ENCODE data around the gene BCL7A.
"Not testable (repeated sequence)": the region's sequence is repeated elsewhere in the genome, so short reads cannot be mapped to it uniquely, and the experiment has no call there.

The BCL7A gene

DNA sequence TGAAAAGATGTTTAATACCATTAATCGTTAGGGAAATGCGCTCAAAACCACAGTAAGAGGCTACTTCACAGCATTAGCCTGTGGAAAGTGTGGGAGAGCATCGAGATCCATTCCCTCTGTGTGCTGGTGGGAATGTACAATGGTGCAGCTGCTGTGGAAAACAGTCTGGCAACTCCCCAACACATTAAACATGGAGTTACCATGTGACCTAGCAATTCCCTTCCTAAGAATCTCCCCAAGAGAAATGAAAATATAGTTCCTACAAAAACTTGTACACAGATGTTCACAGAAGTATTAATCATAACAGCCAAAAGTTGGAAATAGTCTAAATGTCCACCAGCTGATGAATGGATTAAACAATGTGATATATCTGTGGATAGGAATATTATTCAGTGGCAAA, 80.6 kb downstream of the BCL7A start:
- H3K9ac ChIP-seq (ENCODE audit: low read depth, low read length), result no peak overlapping the region

DNA sequence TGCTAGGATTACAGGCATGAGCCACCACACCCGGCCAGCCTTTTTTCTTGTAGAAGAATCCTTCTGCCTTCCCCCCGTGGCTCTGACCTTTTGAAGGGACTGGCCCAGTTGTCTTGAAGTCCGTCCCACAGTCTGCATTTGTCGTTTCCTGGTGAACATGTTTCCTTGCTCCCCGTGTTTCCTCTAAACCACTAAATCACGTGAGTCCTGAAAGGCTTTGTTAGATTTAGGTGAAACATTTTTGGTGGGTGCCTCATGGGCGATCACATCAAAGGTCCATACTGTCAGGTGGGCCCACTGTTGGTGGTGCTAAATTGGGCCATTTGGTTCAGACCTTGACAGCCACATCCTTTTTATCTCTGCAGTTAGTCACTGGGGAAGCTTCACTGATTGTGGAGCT, 83.2 kb downstream of the BCL7A start:
- Histone ChIP-seq H3K9ac (ENCODE audit: low read depth, low read length) (no peak overlapping the region), H3K9me3 (ENCODE audit: control insufficient read depth, insufficient read depth, low read length) (no peaks in the 10 kb centered on the region), H3K4me3 (ENCODE audit: low read depth, low read length) (no peak overlapping the region), H3K36me3 (ENCODE audit: control insufficient read depth, insufficient read depth, low read length) (no peaks in the 10 kb centered on the region), H3K4me1 (ENCODE audit: control insufficient read depth, insufficient read depth, low read length) (no peaks in the 10 kb centered on the region), H3K27me3 (ENCODE audit: control insufficient read depth, insufficient read depth, low read length) (no peaks in the 10 kb centered on the region), H3K27ac (ENCODE audit: low read depth, low read length) (no peak overlapping the region)

More for the DNA sequence above, 80.6 kb downstream of the BCL7A start:
- Histone ChIP-seq H3K27me3 (ENCODE audit: control insufficient read depth, insufficient read depth, low read length) (no peaks in the 10 kb centered on the region), H3K27ac (ENCODE audit: low read depth, low read length) (no peak overlapping the region), H3K36me3 (ENCODE audit: control insufficient read depth, insufficient read depth, low read length) (no peaks in the 10 kb centered on the region), H3K9me3 (ENCODE audit: control insufficient read depth, insufficient read depth, low read length) (no peaks in the 10 kb centered on the region), H3K4me3 (ENCODE audit: low read depth, low read length) (no peak overlapping the region), H3K4me1 (ENCODE audit: control insufficient read depth, insufficient read depth, low read length) (0 out of 2 replicates have a peak, but pooled peaks cover 5% of the 10 kb centered on the region)

DNA sequence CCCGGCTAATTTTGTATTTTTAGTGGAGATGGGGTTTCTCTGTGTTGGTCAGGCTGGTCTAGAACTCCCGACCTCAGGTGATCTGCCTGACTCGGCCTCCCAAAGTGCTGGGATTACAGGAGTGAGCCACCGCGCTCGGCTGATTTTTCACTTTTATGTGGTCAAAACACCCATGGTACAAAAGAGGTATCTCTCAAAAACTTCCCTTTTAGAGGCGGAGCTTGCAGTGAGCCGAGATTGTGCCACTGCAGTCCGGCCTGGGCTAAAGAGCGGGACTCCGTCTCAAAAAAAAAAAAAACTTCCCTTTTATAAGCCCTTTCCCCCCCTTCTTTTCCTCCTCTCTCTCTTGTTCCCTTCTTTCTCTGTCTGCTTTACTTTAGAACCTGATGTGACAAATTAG, 83.8 kb downstream of the BCL7A start:
- not testable (repeated sequence) for H3K36me3 ChIP-seq (ENCODE audit: control insufficient read depth, insufficient read depth, low read length); H3K27ac ChIP-seq (ENCODE audit: low read depth, low read length); H3K27me3 ChIP-seq (ENCODE audit: control insufficient read depth, insufficient read depth, low read length); H3K4me3 ChIP-seq (ENCODE audit: low read depth, low read length); H3K4me1 ChIP-seq (ENCODE audit: control insufficient read depth, insufficient read depth, low read length); H3K9ac ChIP-seq (ENCODE audit: low read depth, low read length); H3K9me3 ChIP-seq (ENCODE audit: control insufficient read depth, insufficient read depth, low read length)

DNA sequence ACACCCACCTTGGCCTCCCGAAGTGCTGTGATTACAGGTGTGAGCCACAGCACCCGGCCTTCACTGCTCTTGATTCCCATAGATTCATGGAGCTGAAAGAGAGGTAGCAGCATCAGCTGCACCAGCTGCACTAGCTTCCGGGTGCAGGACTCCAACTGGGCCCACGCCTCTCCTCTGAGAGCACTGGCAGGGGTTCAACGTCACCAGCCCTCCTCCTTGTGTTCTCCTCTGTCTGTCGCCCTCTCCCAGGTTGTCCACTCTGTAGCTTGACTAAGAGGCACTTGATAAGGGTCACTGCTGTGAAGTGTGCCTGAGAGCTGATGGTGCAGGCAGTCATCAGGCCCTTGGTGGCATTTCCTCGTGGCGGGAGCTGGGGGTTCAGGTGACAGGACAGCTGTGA, 85.2 kb downstream of the BCL7A start:
- Histone ChIP-seq H3K4me3 (ENCODE audit: low read depth, low read length) (no peak overlapping the region), H3K9ac (ENCODE audit: low read depth, low read length) (no peak overlapping the region), H3K9me3 (ENCODE audit: control insufficient read depth, insufficient read depth, low read length) (no peaks in the 10 kb centered on the region), H3K36me3 (ENCODE audit: control insufficient read depth, insufficient read depth, low read length) (no peaks in the 10 kb centered on the region), H3K27ac (ENCODE audit: low read depth, low read length) (no peak overlapping the region), H3K27me3 (ENCODE audit: control insufficient read depth, insufficient read depth, low read length) (no peaks in the 10 kb centered on the region), H3K4me1 (ENCODE audit: control insufficient read depth, insufficient read depth, low read length) (no peaks in the 10 kb centered on the region)

DNA sequence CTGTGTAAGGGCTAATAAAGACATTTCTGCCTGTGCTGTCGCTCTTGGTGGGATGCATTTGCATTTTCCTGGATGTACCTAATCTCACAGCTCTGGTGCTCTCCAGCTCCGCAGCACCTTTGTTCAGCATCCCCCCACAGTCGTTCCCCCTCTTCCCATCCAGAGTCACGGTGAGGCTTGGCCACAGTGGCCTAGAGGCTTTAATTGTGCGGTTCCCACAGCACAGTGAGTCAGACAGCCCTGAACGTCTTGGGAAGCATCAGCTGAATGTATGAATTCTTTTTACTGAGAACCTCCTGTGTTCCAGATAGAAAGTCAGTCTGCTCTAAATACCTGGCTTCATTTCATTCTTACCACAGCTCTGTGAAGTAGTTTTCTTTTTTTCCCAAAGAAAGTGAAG, 85.6 kb downstream of the BCL7A start:
- Histone ChIP-seq H3K27ac (ENCODE audit: low read depth, low read length) (no peak overlapping the region), H3K36me3 (ENCODE audit: control insufficient read depth, insufficient read depth, low read length) (no peaks in the 10 kb centered on the region), H3K4me3 (ENCODE audit: low read depth, low read length) (no peak overlapping the region), H3K27me3 (ENCODE audit: control insufficient read depth, insufficient read depth, low read length) (no peaks in the 10 kb centered on the region), H3K9me3 (ENCODE audit: control insufficient read depth, insufficient read depth, low read length) (no peaks in the 10 kb centered on the region), H3K9ac (ENCODE audit: low read depth, low read length) (no peak overlapping the region), H3K4me1 (ENCODE audit: control insufficient read depth, insufficient read depth, low read length) (no peaks in the 10 kb centered on the region)

DNA sequence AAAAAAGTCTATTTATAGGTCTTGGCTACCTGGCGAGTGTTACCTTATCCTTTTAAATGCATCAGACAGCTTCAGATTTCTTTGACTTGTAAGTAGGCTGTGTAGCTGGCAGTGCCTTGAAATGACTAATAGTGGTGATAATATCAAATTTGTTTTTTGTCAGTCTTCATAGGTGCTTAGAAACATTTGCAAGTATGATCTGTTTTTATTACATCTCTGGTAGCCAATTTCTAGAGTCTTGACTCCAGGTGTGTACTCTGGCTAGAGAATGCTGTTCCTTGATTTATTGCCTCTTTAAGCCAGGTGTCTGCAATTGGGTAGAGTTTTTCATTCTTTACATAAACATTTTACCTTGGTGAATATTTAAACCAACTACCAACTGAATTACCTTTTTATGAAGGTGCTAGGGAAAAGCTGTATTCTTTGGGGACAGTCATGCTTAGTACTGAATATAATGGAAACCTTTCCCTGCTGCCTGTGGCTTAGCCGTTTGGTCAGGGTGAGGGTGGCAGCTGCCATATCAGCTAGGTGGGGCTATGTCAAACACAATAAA, 89.5 kb downstream of the BCL7A start:
- H3K27me3 ChIP-seq (ENCODE audit: control insufficient read depth, insufficient read depth, low read length), result no peaks in the 10 kb centered on the region
- H3K4me3 ChIP-seq (ENCODE audit: low read depth, low read length), result no peak overlapping the region
- H3K27ac ChIP-seq (ENCODE audit: low read depth, low read length), result no peak overlapping the region
- no peak overlapping the region for H3K9ac ChIP-seq (ENCODE audit: low read depth, low read length)
- no peaks in the 10 kb centered on the region for H3K9me3 ChIP-seq (ENCODE audit: control insufficient read depth, insufficient read depth, low read length)
- no peaks in the 10 kb centered on the region for H3K4me1 ChIP-seq (ENCODE audit: control insufficient read depth, insufficient read depth, low read length)
- no peaks in the 10 kb centered on the region for H3K36me3 ChIP-seq (ENCODE audit: control insufficient read depth, insufficient read depth, low read length)
